A673 (cell line): Measurements from ENCODE around the gene KIAA0753.
"Not testable (repeated sequence)": the region's sequence is repeated elsewhere in the genome, so short reads cannot be mapped to it uniquely, and the experiment has no call there.

ENCODE experiments used
- CTCF ChIP-seq: fragments of 300-800, 200-600 bp; sonication (generic); conservative IDR thresholded peaks from 2 replicates; pipeline ENCODE4 v1.5.1; 2017; ENCODE audit warnings: low read depth, mild to moderate bottlenecking, antibody characterized with exemption, low read length, moderate library complexity, mixed read lengths
- EZH2 ChIP-seq: fragments of 200-600 bp; sonication (generic); IDR thresholded peaks from 2 replicates; pipeline ENCODE4 v1.6.1; 2017; ENCODE audit warnings: borderline replicate concordance, low read depth, mild to moderate bottlenecking, mixed read lengths, antibody characterized with exemption, low read length; ENCODE audit not compliant: poor library complexity, severe bottlenecking

- TF ChIP-seq CTCF, EZH2: not testable (repeated sequence)
These were observed 22.7 kb upstream of the KIAA0753 start for GRCh38 chr17:6663200-6663599.
